ENCODE data around the gene ARHGAP42. TPM values are rescaled to one million over a fixed set of nuclear protein-coding genes. Genes with fewer than 3 reads are reported as not detected.

The ARHGAP42 gene
- total and polyA plus RNA-seq, 11 donors, result 3.8 to 12.4 (median 8.6) TPM

DNA sequence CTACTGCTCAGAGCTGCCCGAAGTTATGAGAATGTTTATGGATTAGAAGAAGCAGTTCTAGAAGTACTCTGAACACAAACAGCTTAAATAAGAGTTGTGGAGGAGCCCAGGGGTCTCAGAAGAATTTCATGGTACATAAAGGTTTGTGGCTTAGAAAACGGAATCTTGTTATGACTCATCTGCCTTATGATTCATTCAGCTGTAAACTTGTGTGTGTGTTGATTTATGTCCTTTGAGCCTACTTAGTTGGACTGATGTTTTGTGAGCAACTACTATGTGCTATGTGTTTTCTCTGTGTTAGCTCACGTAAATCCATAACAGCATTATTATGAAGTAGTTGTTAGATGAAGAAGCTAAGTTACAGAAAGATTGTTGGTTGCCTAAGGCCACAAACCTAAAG is 238.8 kb downstream of the ARHGAP42 start:
- H3K36me3 ChIP-seq, result no peaks in the 10 kb centered on the region
- WGBS, 4 donors, result 91 to 94% (median 93%) methylated on average over 3 of the region's 3 CpGs
- intact Hi-C loops (cut with DNase I), result loop anchor here in 4 of 10 donors (5.0 kb wide), 3 partner anchors 69 to 249 kb away; partner anchors contain the start of gene ARHGAP42 (in 1 of the 4)

GRCh38 chr11:100927579-100927978 is 240.5 kb downstream of the ARHGAP42 start:
- TF ChIP-seq POLR2A (IDR thresholded peaks at IDR 0.05) (no peak), CTCF (IDR thresholded peaks at IDR 0.05) (no peak)
- H3K4me1 ChIP-seq, result peaks cover 0 to 10% (median 0%) of the 10 kb centered on the region in 12 donors
- intact Hi-C loops (cut with DNase I), result loop anchor here in 4 of 10 donors (5.0 kb wide), 3 partner anchors 70 to 250 kb away; partner anchors contain the start of gene ARHGAP42 (in 1 of the 4)

More for the DNA sequence above, 238.8 kb downstream of the ARHGAP42 start:
- no peak overlapping the region for H3K27ac ChIP-seq
- H3K4me1 ChIP-seq, result peaks cover 0 to 10% (median 0%) of the 10 kb centered on the region in 12 donors
- no peaks in the 10 kb centered on the region for H3K9me3 ChIP-seq
- H3K27me3 ChIP-seq, result no peaks in the 10 kb centered on the region
- no peak for DNase-seq
- TF ChIP-seq POLR2A (IDR thresholded peaks at IDR 0.05), result no peak
- TF ChIP-seq CTCF (IDR thresholded peaks at IDR 0.05), result no peak
- no peak for ATAC-seq
- H3K4me3 ChIP-seq, result no peak overlapping the region

DNA sequence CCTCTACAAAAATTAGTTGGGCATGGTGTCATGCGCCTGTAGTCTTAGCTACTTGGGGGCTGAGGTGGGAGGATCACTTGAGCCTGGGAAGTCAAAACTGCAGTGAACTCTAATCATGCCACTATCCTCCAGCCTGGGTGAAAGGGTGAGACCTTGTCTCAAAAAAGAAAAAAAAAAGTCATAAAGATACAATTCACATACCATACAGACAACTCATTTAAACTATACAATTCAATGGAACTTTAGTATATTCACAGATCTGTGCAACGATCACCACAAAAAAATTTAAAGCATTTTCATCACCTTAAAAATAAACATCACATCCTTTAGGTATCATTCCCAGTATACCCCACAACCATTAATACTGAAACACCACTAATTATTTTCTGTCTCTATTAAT is 241.3 kb downstream of the ARHGAP42 start:
- intact Hi-C loops (cut with DNase I), result loop anchor here in 4 of 10 donors (2.0 to 5.0 kb wide), 4 partner anchors 71 to 352 kb away; partner anchors contain the start of gene ARHGAP42 (in 1 of the 4)
- DNase-seq (no peak), ATAC-seq (no peak)
- H3K4me1 ChIP-seq, result peaks cover 0 to 6% (median 0%) of the 10 kb centered on the region in 12 donors
- no peak overlapping the region for H3K4me3 ChIP-seq
- WGBS, 4 donors, result 95 to 97% (median 96%) methylated on average over 2 of the region's 2 CpGs
- TF ChIP-seq CTCF (IDR thresholded peaks at IDR 0.05) (no peak), POLR2A (IDR thresholded peaks at IDR 0.05) (no peak)
- H3K27ac ChIP-seq, result no peak overlapping the region
- H3K36me3 ChIP-seq, result no peaks in the 10 kb centered on the region
- H3K9me3 ChIP-seq, result no peaks in the 10 kb centered on the region
- H3K27me3 ChIP-seq, result no peaks in the 10 kb centered on the region

More at GRCh38 chr11:100927579-100927978, 240.5 kb downstream of the ARHGAP42 start:
- Histone ChIP-seq H3K36me3 (no peaks in the 10 kb centered on the region), H3K27ac (no peak overlapping the region), H3K27me3 (no peaks in the 10 kb centered on the region), H3K4me3 (no peak overlapping the region), H3K9me3 (no peaks in the 10 kb centered on the region)
- 75 to 82% (median 79%) methylated on average over 5 of the region's 5 CpGs for WGBS, 4 donors
- DNase-seq (no peak), ATAC-seq (no peak)

GRCh38 chr11:100929377-100929776 is 242.3 kb downstream of the ARHGAP42 start:
- no peaks in the 10 kb centered on the region for H3K36me3 ChIP-seq
- no peaks in the 10 kb centered on the region for H3K27me3 ChIP-seq
- H3K9me3 ChIP-seq, result no peaks in the 10 kb centered on the region
- H3K27ac ChIP-seq, result no peak overlapping the region
- 50 to 52% (median 52%) methylated on average over 3 of the region's 3 CpGs for WGBS, 4 donors
- no peak for DNase-seq
- intact Hi-C loops (cut with DNase I), result loop anchor here in 4 of 10 donors (2.0 to 5.0 kb wide), 4 partner anchors 72 to 353 kb away; partner anchors contain the start of gene ARHGAP42 (in 1 of the 4)
- H3K4me1 ChIP-seq, result no peaks in the 10 kb centered on the region
- H3K4me3 ChIP-seq, result no peak overlapping the region
- ATAC-seq, result no peak
- TF ChIP-seq CTCF (IDR thresholded peaks at IDR 0.05) (no peak), POLR2A (IDR thresholded peaks at IDR 0.05) (no peak)
